Measurements from ENCODE around the gene FKBP2. TPM values are rescaled to one million over a fixed set of nuclear protein-coding genes. Genes with fewer than 3 reads are reported as not detected.

The FKBP2 gene
- total RNA-seq, 1 donor from 2014 or later, result 42.1 TPM

GRCh38 chr11:64284048-64284961 lies 43.4 kb downstream of the FKBP2 start, which contains the start of gene BAD:
BAD (minus strand) TSS chr11:64284665; CDS start chr11:64284368, 297 bp downstream.
- Mint-ChIP-seq H3K4me3 (ENCODE audit: unreplicated experiment) (peak within 1 kb of the TSS; percentile 80), H3K9me3 (ENCODE audit: low read depth) (no peaks in the 10 kb centered on the region), H3K27me3 (ENCODE audit: low read depth) (no peaks in the 10 kb centered on the region), H3K4me1 (ENCODE audit: low read depth) (peaks cover 26% of the 10 kb centered on the region), H3K27ac (ENCODE audit: unreplicated experiment) (peak within 1 kb of the TSS; percentile 92), H3K36me3 (ENCODE audit: low read depth) (peaks cover 7% of the 10 kb centered on the region)
- no peak for TF ChIP-seq CTCF (IDR thresholded peaks at IDR 0.05)
- DNase-seq (ENCODE audit: low spot score), result peak; percentile 96

GRCh38 chr11:64284962-64285884 lies 44.3 kb downstream of the FKBP2 start, which contains the start of gene GPR137:
GPR137 (plus strand) TSS chr11:64285848; CDS start chr11:64286525, 677 bp downstream.
- no peaks in the 10 kb centered on the region for H3K27me3 Mint-ChIP-seq (ENCODE audit: low read depth)
- H3K4me1 Mint-ChIP-seq (ENCODE audit: low read depth), result peaks cover 26% of the 10 kb centered on the region
- H3K9me3 Mint-ChIP-seq (ENCODE audit: low read depth), result no peaks in the 10 kb centered on the region
- peaks cover 6% of the 10 kb centered on the region for H3K36me3 Mint-ChIP-seq (ENCODE audit: low read depth)
- no peak for TF ChIP-seq CTCF (IDR thresholded peaks at IDR 0.05)
- peak within 1 kb of the TSS; percentile 80 for H3K4me3 Mint-ChIP-seq (ENCODE audit: unreplicated experiment)
- peak within 1 kb of the TSS; percentile 92 for H3K27ac Mint-ChIP-seq (ENCODE audit: unreplicated experiment)
- DNase-seq (ENCODE audit: low spot score), result no peak

GRCh38 chr11:64285885-64286800 lies 45.2 kb downstream of the FKBP2 start:
- Mint-ChIP-seq H3K4me1 (ENCODE audit: low read depth) (peaks cover 30% of the 10 kb centered on the region), H3K27me3 (ENCODE audit: low read depth) (peaks cover 5% of the 10 kb centered on the region), H3K36me3 (ENCODE audit: low read depth) (peaks cover 5% of the 10 kb centered on the region), H3K27ac (ENCODE audit: unreplicated experiment) (peak overlapping the region; percentile 32), H3K9me3 (ENCODE audit: low read depth) (no peaks in the 10 kb centered on the region), H3K4me3 (ENCODE audit: unreplicated experiment) (peak overlapping the region; percentile 80)
- TF ChIP-seq CTCF (IDR thresholded peaks at IDR 0.05), result no peak
- DNase-seq (ENCODE audit: low spot score), result no peak

GRCh38 chr11:64286801-64287159 lies 45.9 kb downstream of the FKBP2 start:
- Mint-ChIP-seq H3K27ac (ENCODE audit: unreplicated experiment) (no peak overlapping the region), H3K9me3 (ENCODE audit: low read depth) (no peaks in the 10 kb centered on the region), H3K4me1 (ENCODE audit: low read depth) (peaks cover 30% of the 10 kb centered on the region), H3K4me3 (ENCODE audit: unreplicated experiment) (peak overlapping the region; percentile 80), H3K36me3 (ENCODE audit: low read depth) (peaks cover 2% of the 10 kb centered on the region), H3K27me3 (ENCODE audit: low read depth) (peaks cover 5% of the 10 kb centered on the region)
- no peak for TF ChIP-seq CTCF (IDR thresholded peaks at IDR 0.05)
- no peak for DNase-seq (ENCODE audit: low spot score)
